Mesothelial cell of epicardium (in vitro differentiated cells): ENCODE data around the gene KRTAP10-1. TPM values are rescaled to one million over a fixed set of nuclear protein-coding genes. Genes with fewer than 3 reads are reported as not detected.

Experiments
- DNase-seq, 2 experiments: peaks; one replicate each; pipeline ENCODE4 v3.0.0; 2021; ENCODE audit warnings: low spot score in 2 of 2; ENCODE audit not compliant: unreplicated experiment in 2 of 2
- H3K27ac Mint-ChIP-seq: 2 replicates; pipeline ENCODE4 v1.8.0; 2021; ENCODE audit warnings: mixed read lengths
- H3K27me3 Mint-ChIP-seq: 2 replicates; pipeline ENCODE4 v1.8.0; 2021; ENCODE audit warnings: low read depth, mixed read lengths
- H3K36me3 Mint-ChIP-seq: 2 replicates; pipeline ENCODE4 v1.8.0; 2021; ENCODE audit warnings: mixed read lengths
- H3K4me1 Mint-ChIP-seq: 2 replicates; pipeline ENCODE4 v1.8.0; 2021; ENCODE audit warnings: mixed read lengths
- H3K4me3 Mint-ChIP-seq: 2 replicates; pipeline ENCODE4 v1.8.0; 2021; ENCODE audit warnings: mild to moderate bottlenecking, moderate library complexity, mixed read lengths
- H3K9me3 Mint-ChIP-seq: 2 replicates; pipeline ENCODE4 v1.8.0; 2021; ENCODE audit warnings: mixed read lengths
- CTCF ChIP-seq: fragments of 200-600 bp; sonication (generic); IDR thresholded peaks from one replicate; pipeline ENCODE4 v1.5.0; 2021; ENCODE audit warnings: antibody characterized with exemption; ENCODE audit not compliant: unreplicated experiment
- total RNA-seq: library from RNA; stranded (reverse); gene quantifications from 3 replicates; pipeline ENCODE4 v1.2.1, GENCODE V29; 2021

KRTAP10-1 gene
- total RNA-seq, 1 donor from 2014 or later: not detected

- DNase-seq: no peak
- Mint-ChIP-seq H3K27ac (no peak overlapping the region), H3K27me3 (no peaks in the 10 kb centered on the region), H3K4me3 (no peak overlapping the region), H3K9me3 (no peaks in the 10 kb centered on the region), H3K36me3 (no peaks in the 10 kb centered on the region), H3K4me1 (no peaks in the 10 kb centered on the region)
- TF ChIP-seq CTCF: no peak
Observed at GRCh38 chr21:44529011-44529421, 11.0 kb downstream of the KRTAP10-1 start.

- H3K4me1 Mint-ChIP-seq: no peaks in the 10 kb centered on the region
- no peak for DNase-seq
- no peaks in the 10 kb centered on the region for H3K27me3 Mint-ChIP-seq
- H3K27ac Mint-ChIP-seq: no peak overlapping the region
- no peaks in the 10 kb centered on the region for H3K9me3 Mint-ChIP-seq
- H3K36me3 Mint-ChIP-seq: no peaks in the 10 kb centered on the region
- TF ChIP-seq CTCF: no peak
- H3K4me3 Mint-ChIP-seq: no peak overlapping the region
Observed at GRCh38 chr21:44528634-44528995, 11.4 kb downstream of the KRTAP10-1 start.

GRCh38 chr21:44527983-44528633 lies 11.9 kb downstream of the KRTAP10-1 start:
- Mint-ChIP-seq H3K4me1 (no peaks in the 10 kb centered on the region), H3K27ac (no peak overlapping the region), H3K9me3 (no peaks in the 10 kb centered on the region), H3K36me3 (no peaks in the 10 kb centered on the region), H3K4me3 (no peak overlapping the region), H3K27me3 (no peaks in the 10 kb centered on the region)
- TF ChIP-seq CTCF: no peak
- DNase-seq: no peak

GRCh38 chr21:44527156-44527982 lies 12.6 kb downstream of the KRTAP10-1 start:
- no peak overlapping the region for H3K27ac Mint-ChIP-seq
- no peaks in the 10 kb centered on the region for H3K9me3 Mint-ChIP-seq
- H3K4me3 Mint-ChIP-seq: no peak overlapping the region
- no peaks in the 10 kb centered on the region for H3K4me1 Mint-ChIP-seq
- DNase-seq: no peak
- no peaks in the 10 kb centered on the region for H3K27me3 Mint-ChIP-seq
- H3K36me3 Mint-ChIP-seq: no peaks in the 10 kb centered on the region
- no peak for TF ChIP-seq CTCF

- no peaks in the 10 kb centered on the region for H3K9me3 Mint-ChIP-seq
- TF ChIP-seq CTCF: no peak
- no peak overlapping the region for H3K4me3 Mint-ChIP-seq
Observed at GRCh38 chr21:44526096-44526997, 13.6 kb downstream of the KRTAP10-1 start.

More at GRCh38 chr21:44526096-44526997, 13.6 kb downstream of the KRTAP10-1 start:
- H3K27me3 Mint-ChIP-seq: no peaks in the 10 kb centered on the region
- H3K4me1 Mint-ChIP-seq: no peaks in the 10 kb centered on the region
- no peak for DNase-seq
- H3K27ac Mint-ChIP-seq: no peak overlapping the region
- H3K36me3 Mint-ChIP-seq: no peaks in the 10 kb centered on the region
